ENCODE measurements around the gene DCC. TPM values are rescaled to one million over a fixed set of nuclear protein-coding genes. Genes with fewer than 3 reads are reported as not detected.

Gene DCC
- total and polyA plus RNA-seq, 2 donors (not counting 1 experiment from before 2014, with no cell fraction given) = 0.14 TPM; not detected in 1

- H3K9ac ChIP-seq (ENCODE audit: insufficient read depth, low read length) = no peak overlapping the region
- TF ChIP-seq CTCF (conservative IDR thresholded peaks at IDR 0.05 in 1 of 2, IDR thresholded peaks at IDR 0.05 in 1 of 2; ENCODE audit: low read depth in 1 of 2, low read length in 2 of 2) (no peak), EZH2 (IDR thresholded peaks at IDR 0.05; ENCODE audit: low read length, missing control alignments) (no peak)
- H3K4me1 ChIP-seq (ENCODE audit: control insufficient read depth, extremely low read depth, insufficient read depth, low read length) = no peaks in the 10 kb centered on the region
Measured at GRCh38 chr18:53169346-53169745, 829.3 kb downstream of the DCC start.

GRCh38 chr18:53191634-53192033, 851.6 kb downstream of the DCC start:
- TF ChIP-seq EZH2 (IDR thresholded peaks at IDR 0.05; ENCODE audit: low read length, missing control alignments) (no peak), CTCF (conservative IDR thresholded peaks at IDR 0.05 in 1 of 2, IDR thresholded peaks at IDR 0.05 in 1 of 2; ENCODE audit: low read depth in 1 of 2, low read length in 2 of 2) (no peak)
- no peak overlapping the region for H3K4me2 ChIP-seq (ENCODE audit: extremely low read depth, insufficient read depth, low read length)
- H3K9me3 ChIP-seq (ENCODE audit: control insufficient read depth, insufficient read depth, low read depth, low read length) = no peaks in the 10 kb centered on the region
- no peak overlapping the region for H3K4me3 ChIP-seq (replicated peaks in 1 of 4; ENCODE audit: control extremely low read depth in 1 of 4, insufficient read depth in 1 of 4, low read depth in 3 of 4, low read length in 4 of 4)
- no peak overlapping the region for H3K27ac ChIP-seq (ENCODE audit: insufficient read depth, low read length)
- no peaks in the 10 kb centered on the region for H4K20me1 ChIP-seq (ENCODE audit: control insufficient read depth, extremely low read depth, insufficient read depth, low read length)
- DNase-seq (ENCODE audit: low read depth in 2 of 2) = no peak
- H3K79me2 ChIP-seq (ENCODE audit: control insufficient read depth, insufficient read depth, low read length) = no peaks in the 10 kb centered on the region
- H2AFZ ChIP-seq (ENCODE audit: low read length) = no peak overlapping the region
- H3K9ac ChIP-seq (ENCODE audit: insufficient read depth, low read length) = no peak overlapping the region
- H3K4me1 ChIP-seq (ENCODE audit: control insufficient read depth, extremely low read depth, insufficient read depth, low read length) = no peaks in the 10 kb centered on the region
- no peaks in the 10 kb centered on the region for H3K36me3 ChIP-seq (ENCODE audit: control insufficient read depth, insufficient read depth, low read length)
- no peaks in the 10 kb centered on the region for H3K27me3 ChIP-seq (ENCODE audit: control insufficient read depth, insufficient read depth, low read length)

More at GRCh38 chr18:53169346-53169745, 829.3 kb downstream of the DCC start:
- no peak overlapping the region for H3K4me2 ChIP-seq (ENCODE audit: extremely low read depth, insufficient read depth, low read length)
- no peaks in the 10 kb centered on the region for H3K79me2 ChIP-seq (ENCODE audit: control insufficient read depth, insufficient read depth, low read length)
- no peaks in the 10 kb centered on the region for H4K20me1 ChIP-seq (ENCODE audit: control insufficient read depth, extremely low read depth, insufficient read depth, low read length)
- DNase-seq (ENCODE audit: low read depth in 2 of 2) = no peak
- H3K9me3 ChIP-seq (ENCODE audit: control insufficient read depth, insufficient read depth, low read depth, low read length) = no peaks in the 10 kb centered on the region
- no peaks in the 10 kb centered on the region for H3K27me3 ChIP-seq (ENCODE audit: control insufficient read depth, insufficient read depth, low read length)
- no peaks in the 10 kb centered on the region for H3K36me3 ChIP-seq (ENCODE audit: control insufficient read depth, insufficient read depth, low read length)
- H3K4me3 ChIP-seq (replicated peaks in 1 of 4; ENCODE audit: control extremely low read depth in 1 of 4, insufficient read depth in 1 of 4, low read depth in 3 of 4, low read length in 4 of 4) = no peak overlapping the region
- no peak overlapping the region for H2AFZ ChIP-seq (ENCODE audit: low read length)
- no peak overlapping the region for H3K27ac ChIP-seq (ENCODE audit: insufficient read depth, low read length)

- Histone ChIP-seq H3K27ac (ENCODE audit: insufficient read depth, low read length) (no peak overlapping the region), H3K9me3 (ENCODE audit: control insufficient read depth, insufficient read depth, low read depth, low read length) (no peaks in the 10 kb centered on the region), H3K4me3 (replicated peaks in 1 of 4; ENCODE audit: control extremely low read depth in 1 of 4, insufficient read depth in 1 of 4, low read depth in 3 of 4, low read length in 4 of 4) (no peak overlapping the region), H3K9ac (ENCODE audit: insufficient read depth, low read length) (no peak overlapping the region), H3K4me2 (ENCODE audit: extremely low read depth, insufficient read depth, low read length) (no peak overlapping the region), H3K79me2 (ENCODE audit: control insufficient read depth, insufficient read depth, low read length) (no peaks in the 10 kb centered on the region), H3K4me1 (ENCODE audit: control insufficient read depth, extremely low read depth, insufficient read depth, low read length) (no peaks in the 10 kb centered on the region), H3K36me3 (ENCODE audit: control insufficient read depth, insufficient read depth, low read length) (no peaks in the 10 kb centered on the region), H3K27me3 (ENCODE audit: control insufficient read depth, insufficient read depth, low read length) (no peaks in the 10 kb centered on the region), H4K20me1 (ENCODE audit: control insufficient read depth, extremely low read depth, insufficient read depth, low read length) (no peaks in the 10 kb centered on the region), H2AFZ (ENCODE audit: low read length) (no peak overlapping the region)
- TF ChIP-seq CTCF (conservative IDR thresholded peaks at IDR 0.05 in 1 of 2, IDR thresholded peaks at IDR 0.05 in 1 of 2; ENCODE audit: low read depth in 1 of 2, low read length in 2 of 2) (no peak), EZH2 (IDR thresholded peaks at IDR 0.05; ENCODE audit: low read length, missing control alignments) (no peak)
- no peak for DNase-seq (ENCODE audit: low read depth in 2 of 2)
Measured at GRCh38 chr18:53193870-53194269, 853.9 kb downstream of the DCC start.

All from fibroblast of lung (primary cell).